Mesenchymal stem cell (in vitro differentiated cells and primary cell): ENCODE results near the gene SLFN12L. TPM values are rescaled to one million over a fixed set of nuclear protein-coding genes. Genes with fewer than 3 reads are reported as not detected.

ENCODE experiments used
- small RNA-seq: library from polyadenylated mRNA; stranded (forward); fragments of <200 nt; extraction: miRNeasy Mini kit (QIAGEN cat#:217004); gene quantifications from one replicate; pipeline ENCODE3, GENCODE V24; 2013; ENCODE audit warnings: low read depth

SLFN12L gene

Small RNAs within 50 kb of the gene (small RNA-seq; reads per million reads assigned to genes)
- gene AC015911.1 (not detected), gene SNORD7 (24.4 reads per million, percentile 88 among the genes with 10 or more reads in this experiment)
